IMR-90 (cell line): ENCODE measurements around the gene CD5L. TPM values are rescaled to one million over a fixed set of nuclear protein-coding genes. Genes with fewer than 3 reads are reported as not detected.

ENCODE experiments used
- ATAC-seq: fragments of 200-7000 bp; cut with Tn5 transposase; 2 replicates; pipeline ENCODE4 v1.9.1; 2020; ENCODE audit warnings: low read depth, mild to moderate bottlenecking, moderate library complexity
- BruUV-seq: library from RNA; stranded (reverse); fragments of 400-500 nt; replicated peaks from 2 replicates; lab custom pipeline; 2021; lab: Mats Ljungman, UMichigan
- CTCF ChIA-PET: fragments of 300-600 bp; formaldehyde crosslinking; extraction: SDS; loops from one replicate; lab custom pipeline; 2021; ENCODE audit warnings: antibody characterized with exemption; lab: Yijun Ruan, JAX
- POLR2A ChIA-PET: fragments of 300-600 bp; sonication (Branson Sonifier 250); formaldehyde crosslinking; loops from one replicate; lab custom pipeline; 2022; ENCODE audit warnings: antibody characterized with exemption; ENCODE audit not compliant: unreplicated experiment; lab: Charles Lee
- DNase-seq: peaks from one replicate; pipeline ENCODE4 v3.0.0; 2013
- H2AFZ ChIP-seq: replicated peaks from 2 replicates; pipeline ENCODE3; 2013; ENCODE audit warnings: low read length, mild to moderate bottlenecking; ENCODE audit not compliant: poor library complexity
- H2AK5ac ChIP-seq: 2 replicates; pipeline ENCODE4 v1.6.1; 2013; ENCODE audit warnings: low read depth, low read length, inconsistent platforms
- H2AK9ac ChIP-seq: replicated peaks from 2 replicates; pipeline ENCODE3; 2013; ENCODE audit warnings: mild to moderate bottlenecking, low read depth, low read length, moderate library complexity; ENCODE audit not compliant: poor library complexity
- H2BK120ac ChIP-seq: 2 replicates; pipeline ENCODE4 v1.6.1; 2013; ENCODE audit warnings: low read depth, low read length, inconsistent platforms
- H2BK15ac ChIP-seq: 3 replicates; pipeline ENCODE4 v1.6.1; 2013; ENCODE audit warnings: low read depth, low read length, inconsistent platforms
- H2BK20ac ChIP-seq: 2 replicates; pipeline ENCODE4 v1.6.1; 2013; ENCODE audit warnings: low read depth, mild to moderate bottlenecking, inconsistent platforms, low read length, moderate library complexity
- H2BK5ac ChIP-seq: 2 replicates; pipeline ENCODE4 v1.6.1; 2013; ENCODE audit warnings: mild to moderate bottlenecking, low read depth, low read length, inconsistent platforms; ENCODE audit not compliant: poor library complexity, severe bottlenecking
- H3K14ac ChIP-seq: replicated peaks from 2 replicates; pipeline ENCODE4 v1.6.1; 2013; ENCODE audit warnings: low read depth, low read length, inconsistent platforms
- H3K18ac ChIP-seq: 2 replicates; pipeline ENCODE4 v1.6.1; 2013; ENCODE audit warnings: low read depth, low read length, control low read depth
- H3K23ac ChIP-seq: 2 replicates; pipeline ENCODE4 v1.6.1; 2013; ENCODE audit warnings: low read depth, low read length, inconsistent platforms
- H3K27ac ChIP-seq: 2 replicates; pipeline ENCODE4 v1.5.1; 2013; ENCODE audit warnings: mild to moderate bottlenecking, control low read depth, low read length; ENCODE audit not compliant: insufficient read depth
- H3K27me3 ChIP-seq: 2 replicates; pipeline ENCODE4 v1.6.1; 2013; ENCODE audit warnings: low read length; ENCODE audit not compliant: control insufficient read depth, insufficient read depth
- H3K36me3 ChIP-seq: 2 replicates; pipeline ENCODE4 v1.6.1; 2013; ENCODE audit warnings: low read length, mixed read lengths; ENCODE audit not compliant: control insufficient read depth, insufficient read depth
- H3K4ac ChIP-seq: 2 replicates; pipeline ENCODE4 v1.6.1; 2013; ENCODE audit warnings: low read depth, low read length, inconsistent platforms
- H3K4me1 ChIP-seq: 2 replicates; pipeline ENCODE4 v1.6.1; 2013; ENCODE audit warnings: low read length, mixed read lengths; ENCODE audit not compliant: control insufficient read depth, insufficient read depth
- H3K4me2 ChIP-seq: 2 replicates; pipeline ENCODE4 v1.6.1; 2013; ENCODE audit warnings: low read depth, mild to moderate bottlenecking, control low read depth, low read length, moderate library complexity
- H3K4me3 ChIP-seq: 2 replicates; pipeline ENCODE4 v1.5.1; 2013; ENCODE audit warnings: low read depth, mild to moderate bottlenecking, control low read depth, low read length, moderate library complexity; ENCODE audit not compliant: insufficient read depth
- H3K56ac ChIP-seq: 2 replicates; pipeline ENCODE4 v1.6.1; 2013; ENCODE audit warnings: low read length, inconsistent platforms; ENCODE audit not compliant: insufficient read depth; ENCODE audit errors: extremely low read depth
- H3K79me1 ChIP-seq, 2 experiments: 2 replicates each; pipeline ENCODE4 v1.6.1; 2013; ENCODE audit warnings: low read length in 2 of 2, inconsistent platforms in 1 of 2, low read depth in 1 of 2
- H3K9ac ChIP-seq: 2 replicates; pipeline ENCODE4 v1.6.1; 2013; ENCODE audit warnings: low read depth, low read length, control low read depth
- H3K9me1 ChIP-seq: 2 replicates; pipeline ENCODE4 v1.6.1; 2013; ENCODE audit warnings: low read length, inconsistent platforms; ENCODE audit not compliant: insufficient read depth
- H3K9me3 ChIP-seq: 2 replicates; pipeline ENCODE4 v1.6.1; 2013; ENCODE audit warnings: low read length; ENCODE audit not compliant: control insufficient read depth, insufficient read depth
- H4K20me1 ChIP-seq: 2 replicates; pipeline ENCODE4 v1.6.1; 2013; ENCODE audit warnings: low read length, inconsistent platforms; ENCODE audit not compliant: insufficient read depth
- H4K5ac ChIP-seq: 2 replicates; pipeline ENCODE4 v1.6.1; 2013; ENCODE audit warnings: mild to moderate bottlenecking, low read depth, low read length, control low read depth
- H4K8ac ChIP-seq, 2 experiments: 2 replicates each; pipeline ENCODE4 v1.6.1; 2013; ENCODE audit warnings: low read depth in 2 of 2, low read length in 2 of 2, control low read depth in 1 of 2, inconsistent platforms in 1 of 2
- H4K91ac ChIP-seq: 2 replicates; pipeline ENCODE4 v1.6.1; 2013; ENCODE audit warnings: low read depth, low read length, inconsistent platforms; ENCODE audit not compliant: insufficient read depth
- CHD1 ChIP-seq: IDR thresholded peaks from 2 replicates; pipeline ENCODE4 v1.6.1; 2012; ENCODE audit warnings: low read depth, low read length, improper control_type of control experiment
- FOS ChIP-seq: fragments of 150-350 bp; IDR thresholded peaks from 2 replicates; pipeline ENCODE4 v1.6.1; 2016; ENCODE audit warnings: low read depth, low read length
- RAD21 ChIP-seq: IDR thresholded peaks from 2 replicates; pipeline ENCODE4 v1.6.1; 2012; ENCODE audit warnings: low read length, improper control_type of control experiment
- RFX5 ChIP-seq: IDR thresholded peaks from 2 replicates; pipeline ENCODE4 v1.8.0; 2012; ENCODE audit warnings: low read depth, mild to moderate bottlenecking, low read length, moderate library complexity
- SMC3 ChIP-seq: fragments of 150-350 bp; IDR thresholded peaks from 2 replicates; pipeline ENCODE4 v1.6.1; 2016; ENCODE audit warnings: low read depth, mild to moderate bottlenecking, antibody characterized with exemption, low read length, moderate library complexity
- dilution Hi-C: fragments of 300-500 bp; cut with HindIII; formaldehyde crosslinking; loops from one replicate; pipeline ENCODE4 v1.14.3; 2018; ENCODE audit warnings: low sequenced_read_pairs; ENCODE audit not compliant: unreplicated experiment
- in situ Hi-C: fragments of 300-500 bp; cut with MboI; formaldehyde crosslinking; loops from 3 replicates; pipeline ENCODE4 v1.14.3; 2019; ENCODE audit warnings: low sequenced_read_pairs, inconsistent platforms, mixed read lengths
- intact Hi-C: fragments of 100-400 bp; cut with micrococcal nuclease; formaldehyde crosslinking; loops from 2 replicates; pipeline ENCODE4 v1.10.0; 2022
- polyA plus RNA-seq, 3 experiments: library from polyadenylated mRNA; depleted of rRNA; stranded (reverse); fragments of >200 nt; gene quantifications; 2 replicates each; pipeline ENCODE4 v1.2.3, GENCODE V29; 2012; ENCODE audit warnings: low replicate concordance in 1 of 3
- total RNA-seq: library from RNA; depleted of rRNA; stranded (reverse); fragments of >200 nt; gene quantifications from 2 replicates; pipeline ENCODE4 v1.2.3, GENCODE V29; 2012

The CD5L gene
- total and polyA plus RNA-seq, 2 of the 4 experiments (the other 2 are of a cell fraction) = not detected

- no peak overlapping the region for H3K4me2 ChIP-seq
- H3K4me1 ChIP-seq = no peaks in the 10 kb centered on the region
- TF ChIP-seq SMC3 (no peak), RFX5 (no peak), RAD21 (no peak), CHD1 (no peak), FOS (no peak)
- H2BK120ac ChIP-seq = no peak overlapping the region
- H3K18ac ChIP-seq = no peak overlapping the region
- no peak overlapping the region for H2AK5ac ChIP-seq
- no peaks in the 10 kb centered on the region for H3K36me3 ChIP-seq
- no peak overlapping the region for H3K4ac ChIP-seq
- no peak overlapping the region for H3K14ac ChIP-seq
- ChIA-PET POLR2A (no interaction called here), CTCF (no interaction called here)
- H4K8ac ChIP-seq = no peak overlapping the region
- dilution Hi-C loops (no loop called here), intact Hi-C loops (no loop called here), in situ Hi-C loops (no loop called here)
- no peak overlapping the region for H4K91ac ChIP-seq
- H2AFZ ChIP-seq = no peak overlapping the region
- H3K9ac ChIP-seq = no peak overlapping the region
- H3K56ac ChIP-seq = no peak overlapping the region
- H2BK5ac ChIP-seq = no peak overlapping the region
- H3K9me1 ChIP-seq = no peaks in the 10 kb centered on the region
- no peaks in the 10 kb centered on the region for H3K27me3 ChIP-seq
- ATAC-seq (no peak), DNase-seq (no peak)
- no TSS peak for BruUV-seq
- no peak overlapping the region for H2BK15ac ChIP-seq
- H3K79me1 ChIP-seq = no peaks in the 10 kb centered on the region
- no peaks in the 10 kb centered on the region for H4K20me1 ChIP-seq
- H2BK20ac ChIP-seq = no peak overlapping the region
- no peak overlapping the region for H4K5ac ChIP-seq
- H2AK9ac ChIP-seq = no peak overlapping the region
- no peak overlapping the region for H3K27ac ChIP-seq
- H3K23ac ChIP-seq = no peak overlapping the region
- no peaks in the 10 kb centered on the region for H3K9me3 ChIP-seq
- no peak overlapping the region for H3K4me3 ChIP-seq
These were observed 28.9 kb upstream of the CD5L start for GRCh38 chr1:157870490-157870889.
